Measurements from ENCODE around the gene ZDHHC11. TPM values are rescaled to one million over a fixed set of nuclear protein-coding genes. Genes with fewer than 3 reads are reported as not detected.

ZDHHC11 gene
- total and polyA plus RNA-seq, 8 donors: 14.6 to 37.1 (median 25.8) TPM

DNA sequence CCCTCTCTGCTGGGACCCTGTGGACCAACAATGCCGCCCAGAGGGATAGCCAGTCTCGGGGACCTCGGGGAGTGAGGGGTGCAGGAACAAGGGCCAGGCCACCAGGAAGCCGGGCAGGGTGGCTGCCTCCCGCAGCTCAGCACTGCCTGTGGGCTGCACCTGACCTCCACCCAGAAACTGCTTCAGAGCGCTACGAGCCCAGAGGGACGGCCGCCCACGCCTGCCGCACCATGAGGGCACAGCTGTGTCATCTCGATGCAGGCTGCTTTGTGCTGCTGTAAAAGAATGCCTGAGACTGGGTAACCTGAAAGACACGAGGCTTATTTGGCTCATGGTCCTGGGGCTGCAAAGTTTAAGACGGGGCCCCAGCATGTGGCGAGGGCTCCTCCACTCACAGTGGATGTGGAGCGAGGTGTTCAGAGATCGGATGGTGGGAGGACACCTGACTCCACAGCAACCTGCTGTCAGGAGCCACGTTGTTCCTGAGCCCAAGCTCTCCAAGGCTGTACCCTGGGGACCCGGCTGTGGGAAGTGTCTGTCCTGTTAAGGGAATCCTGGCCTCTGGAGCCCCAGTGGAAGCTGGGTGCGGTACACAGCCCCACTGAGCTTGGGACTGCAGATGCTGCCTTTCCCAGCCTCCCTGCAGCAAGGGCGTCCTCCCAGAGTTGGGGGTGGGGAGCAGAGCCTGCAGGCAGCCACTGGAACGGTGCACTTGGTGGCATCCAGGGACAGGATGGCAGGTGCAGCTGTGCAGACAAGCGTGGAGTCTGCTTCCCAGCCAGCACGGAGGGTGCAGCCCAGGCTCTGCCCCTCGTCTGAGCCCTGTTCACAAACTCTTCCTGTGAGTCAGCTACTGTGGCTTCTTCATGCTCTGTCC is 11.8 kb upstream of the ZDHHC11 start:
- Histone ChIP-seq H3K4me3 (no peak overlapping the region), H3K36me3 (peaks cover 0 to 58% of the 10 kb centered on the region in 2 donors), H3K9me3 (no peaks in the 10 kb centered on the region), H3K27me3 (no peaks in the 10 kb centered on the region), H3K4me1 (no peaks in the 10 kb centered on the region), H3K27ac (no peak overlapping the region)
- TF ChIP-seq, protein P1, sequence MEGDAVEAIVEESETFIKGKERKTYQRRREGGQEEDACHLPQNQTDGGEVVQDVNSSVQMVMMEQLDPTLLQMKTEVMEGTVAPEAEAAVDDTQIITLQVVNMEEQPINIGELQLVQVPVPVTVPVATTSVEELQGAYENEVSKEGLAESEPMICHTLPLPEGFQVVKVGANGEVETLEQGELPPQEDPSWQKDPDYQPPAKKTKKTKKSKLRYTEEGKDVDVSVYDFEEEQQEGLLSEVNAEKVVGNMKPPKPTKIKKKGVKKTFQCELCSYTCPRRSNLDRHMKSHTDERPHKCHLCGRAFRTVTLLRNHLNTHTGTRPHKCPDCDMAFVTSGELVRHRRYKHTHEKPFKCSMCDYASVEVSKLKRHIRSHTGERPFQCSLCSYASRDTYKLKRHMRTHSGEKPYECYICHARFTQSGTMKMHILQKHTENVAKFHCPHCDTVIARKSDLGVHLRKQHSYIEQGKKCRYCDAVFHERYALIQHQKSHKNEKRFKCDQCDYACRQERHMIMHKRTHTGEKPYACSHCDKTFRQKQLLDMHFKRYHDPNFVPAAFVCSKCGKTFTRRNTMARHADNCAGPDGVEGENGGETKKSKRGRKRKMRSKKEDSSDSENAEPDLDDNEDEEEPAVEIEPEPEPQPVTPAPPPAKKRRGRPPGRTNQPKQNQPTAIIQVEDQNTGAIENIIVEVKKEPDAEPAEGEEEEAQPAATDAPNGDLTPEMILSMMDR (IDR thresholded peaks at IDR 0.05): no peak
- intact Hi-C loops (cut with DNase I): no loop called here
- DNase-seq (peak in 1 of 4 donors; percentile 57), ATAC-seq (no peak)

DNA sequence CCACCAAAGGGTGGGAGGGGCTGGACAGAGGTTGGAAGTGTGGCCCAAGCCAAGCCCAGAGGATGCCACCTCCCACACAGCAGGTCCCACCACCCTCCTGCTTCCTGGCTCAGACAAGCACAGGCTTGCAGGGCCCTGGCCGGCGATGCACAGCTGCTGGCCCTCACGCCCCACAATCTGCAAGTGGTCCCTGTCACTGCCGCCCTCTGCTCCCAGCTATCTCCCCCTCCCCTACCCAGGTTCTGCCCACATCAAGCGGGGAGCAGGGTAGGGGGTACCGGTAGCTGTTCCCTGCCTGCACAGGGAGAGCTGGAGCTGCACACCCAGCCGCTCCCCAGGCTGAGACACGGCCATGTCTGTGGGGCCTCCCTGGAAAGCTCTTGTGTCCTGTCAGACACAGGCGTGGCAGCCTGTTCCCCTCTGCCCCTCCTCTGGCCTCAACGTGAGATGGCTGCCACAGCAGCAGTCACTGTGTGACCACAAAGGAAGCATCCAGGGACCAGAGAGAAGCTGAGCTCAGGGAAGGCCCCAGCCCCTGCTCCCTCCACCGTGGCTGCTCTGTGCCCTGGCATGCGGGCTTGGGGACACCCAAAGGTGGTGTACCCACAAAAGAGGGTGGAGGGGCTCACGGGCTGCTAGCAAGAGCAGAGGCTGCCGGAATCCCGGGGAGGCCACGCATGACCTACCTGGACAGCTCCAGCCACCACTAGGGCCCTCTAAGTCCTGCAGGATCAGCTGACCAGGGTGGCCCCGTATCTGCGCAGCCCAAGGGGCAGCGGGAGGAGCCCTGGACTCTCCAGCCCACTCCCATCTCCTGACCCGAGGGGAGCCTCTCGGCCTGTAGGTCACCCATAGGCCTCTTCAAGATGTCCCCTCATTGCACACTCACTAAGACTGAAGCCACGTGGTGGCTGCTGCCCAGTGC is 10.9 kb upstream of the ZDHHC11 start:
- intact Hi-C loops (cut with DNase I): no loop called here
- no peak for ATAC-seq

DNA sequence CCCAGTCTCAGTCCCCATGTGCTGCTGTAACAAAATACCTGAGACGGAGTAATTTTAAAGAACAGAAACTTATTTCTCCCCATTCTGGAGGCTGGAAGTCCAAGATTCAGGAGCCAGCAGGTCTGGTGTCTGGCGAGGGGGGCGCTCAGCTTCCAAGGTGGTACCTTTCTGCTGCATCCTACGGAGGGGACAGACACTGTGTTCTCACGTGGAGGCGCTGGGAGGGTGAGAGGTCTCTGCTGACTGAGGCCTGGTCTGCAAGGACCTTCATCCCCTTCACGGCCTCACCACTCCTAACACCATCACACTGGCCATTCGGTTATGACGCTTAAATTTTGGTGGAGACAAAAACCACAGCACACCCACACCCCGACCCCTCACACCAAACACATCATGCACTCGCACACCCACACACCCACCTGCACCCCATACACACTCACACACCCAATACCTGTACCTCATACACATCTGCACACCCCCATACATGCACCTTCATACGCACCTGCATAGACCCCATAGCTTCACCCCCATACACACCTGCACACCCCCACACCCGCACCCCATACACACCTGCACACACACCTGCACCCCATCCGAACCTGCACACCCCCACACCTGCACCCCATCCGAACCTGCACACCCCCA is 9.8 kb upstream of the ZDHHC11 start:
- peaks cover 0 to 38% of the 10 kb centered on the region in 2 donors for H3K36me3 ChIP-seq
- ATAC-seq: no peak

More for the DNA sequence above, 10.9 kb upstream of the ZDHHC11 start:
- peak in 1 of 4 donors; percentile 65 for DNase-seq
- TF ChIP-seq, protein P1 (IDR thresholded peaks at IDR 0.05): no peak
- Histone ChIP-seq H3K27ac (no peak overlapping the region), H3K36me3 (peaks cover 0 to 49% of the 10 kb centered on the region in 2 donors), H3K27me3 (no peaks in the 10 kb centered on the region), H3K9me3 (no peaks in the 10 kb centered on the region), H3K4me3 (no peak overlapping the region), H3K4me1 (no peaks in the 10 kb centered on the region)

DNA sequence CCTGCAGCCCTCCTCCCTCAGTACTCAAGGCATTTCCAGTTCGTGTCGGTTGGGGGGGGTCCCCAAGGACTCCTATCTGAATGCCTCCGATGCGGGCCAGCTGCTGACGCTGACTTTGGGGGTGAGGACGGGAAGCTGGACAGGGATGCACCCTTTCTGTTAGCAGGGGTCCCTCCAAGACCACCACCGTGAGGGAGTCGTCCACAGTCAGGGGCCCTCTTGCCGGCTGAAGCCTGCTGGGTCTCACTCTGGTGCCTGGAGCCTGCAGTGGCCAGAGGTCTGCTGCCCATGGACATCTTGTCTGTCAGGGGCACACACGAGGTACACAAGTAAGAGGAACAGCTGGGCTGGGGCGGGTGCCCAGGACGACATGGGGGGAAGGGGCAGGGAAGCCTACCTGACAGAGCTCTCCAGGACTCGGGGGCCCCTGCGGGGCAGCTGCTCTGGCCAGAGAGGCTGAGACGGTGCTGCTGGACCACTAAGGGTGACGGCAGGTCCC is 9.1 kb upstream of the ZDHHC11 start:
- Histone ChIP-seq H3K27me3 (no peaks in the 10 kb centered on the region), H3K36me3 (peaks cover 0 to 30% of the 10 kb centered on the region in 2 donors), H3K4me1 (no peaks in the 10 kb centered on the region), H3K4me3 (no peak overlapping the region), H3K27ac (no peak overlapping the region), H3K9me3 (no peaks in the 10 kb centered on the region)
- ATAC-seq (no peak), DNase-seq (peak in 1 of 4 donors; percentile 74)
- intact Hi-C loops (cut with DNase I): no loop called here
- TF ChIP-seq, protein P1 (IDR thresholded peaks at IDR 0.05): no peak

More for the DNA sequence above, 9.8 kb upstream of the ZDHHC11 start:
- TF ChIP-seq, protein P1 (IDR thresholded peaks at IDR 0.05): no peak
- Histone ChIP-seq H3K9me3 (no peaks in the 10 kb centered on the region), H3K27ac (no peak overlapping the region), H3K4me3 (no peak overlapping the region), H3K4me1 (no peaks in the 10 kb centered on the region), H3K27me3 (no peaks in the 10 kb centered on the region)
- intact Hi-C loops (cut with DNase I): no loop called here
- peak in 1 of 4 donors; percentile 51 for DNase-seq
